CD4-positive, alpha-beta T cell treated with Interleukin-4 for 4 hours (primary cell): ENCODE results near the gene SNAI3.

Experiments used
- DNase-seq: peaks from one replicate; pipeline ENCODE4 v3.0.0-alpha.2; 2020

The SNAI3 gene

DNA sequence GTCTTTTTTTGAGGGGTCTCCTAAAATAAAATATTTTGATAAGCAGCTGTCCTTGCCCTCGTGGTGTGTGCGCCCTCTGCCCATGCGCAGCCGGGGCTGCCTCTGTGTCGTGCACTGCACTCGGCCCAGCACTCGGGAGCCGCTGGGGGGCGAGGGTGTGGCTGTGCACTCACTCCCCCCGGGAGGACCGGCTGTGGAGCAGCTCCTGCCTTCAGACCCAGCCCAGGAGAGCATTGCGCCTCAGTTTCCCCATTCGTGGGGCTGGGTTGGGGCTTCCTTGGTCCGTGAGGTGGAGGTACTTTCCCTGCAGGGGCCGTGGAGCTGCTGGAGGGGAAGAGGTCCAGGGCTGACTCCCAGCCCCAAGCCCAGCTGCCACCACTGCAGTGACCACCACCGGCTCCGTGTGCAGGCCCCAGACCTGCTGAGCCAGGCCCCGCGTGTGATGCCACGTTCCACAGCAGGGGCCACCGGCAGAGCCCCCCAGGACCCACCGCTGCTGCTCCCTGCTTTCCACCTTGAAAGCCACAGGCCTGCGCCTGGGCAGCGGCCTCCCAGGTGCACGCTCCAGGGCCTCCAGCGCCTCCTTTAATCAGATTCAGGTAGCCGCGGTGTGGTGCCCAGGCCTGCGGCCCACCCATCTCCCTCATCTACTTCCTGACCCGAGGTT, 54.3 kb downstream of the SNAI3 start:
- no peak for DNase-seq

DNA sequence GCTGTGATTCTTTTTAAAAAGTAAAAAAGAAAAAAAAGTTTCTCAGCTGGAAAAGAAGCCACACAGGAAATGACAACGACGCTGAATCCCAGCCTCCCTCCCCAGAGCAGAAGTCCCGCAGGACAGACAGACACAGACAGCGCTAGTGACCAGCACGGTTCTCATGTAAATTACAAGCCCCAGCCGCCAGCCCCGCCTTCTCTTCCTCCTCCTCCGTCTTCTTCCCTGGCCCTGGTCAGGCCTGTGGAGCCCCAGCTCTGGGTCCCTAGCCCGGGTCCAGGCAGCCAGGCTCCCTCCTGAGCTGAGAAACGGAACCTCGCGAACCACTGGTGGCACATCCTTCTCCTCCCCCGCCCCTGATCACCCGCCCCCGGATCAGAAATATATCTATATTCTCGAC, 54.9 kb downstream of the SNAI3 start:
- no peak for DNase-seq

DNA sequence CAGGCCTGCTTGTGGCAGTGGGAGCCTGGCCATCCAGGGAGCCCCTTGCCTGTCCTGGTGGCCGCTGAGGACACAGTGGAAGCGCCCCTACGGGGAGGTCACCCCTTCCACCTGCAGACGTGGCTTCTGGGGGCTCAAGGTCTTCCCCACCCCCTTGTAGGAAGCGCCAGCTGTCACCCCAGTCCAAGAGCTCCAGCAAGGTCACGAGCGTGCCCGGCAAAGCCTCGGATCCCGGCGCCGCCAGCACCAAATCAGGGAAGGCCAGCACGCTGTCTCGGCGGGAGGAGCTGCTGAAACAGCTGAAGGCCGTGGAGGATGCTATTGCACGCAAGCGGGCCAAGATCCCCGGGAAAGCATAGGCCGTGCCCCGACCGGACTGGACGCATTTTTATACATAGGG, 55.4 kb downstream of the SNAI3 start:
- no peak for DNase-seq

DNA sequence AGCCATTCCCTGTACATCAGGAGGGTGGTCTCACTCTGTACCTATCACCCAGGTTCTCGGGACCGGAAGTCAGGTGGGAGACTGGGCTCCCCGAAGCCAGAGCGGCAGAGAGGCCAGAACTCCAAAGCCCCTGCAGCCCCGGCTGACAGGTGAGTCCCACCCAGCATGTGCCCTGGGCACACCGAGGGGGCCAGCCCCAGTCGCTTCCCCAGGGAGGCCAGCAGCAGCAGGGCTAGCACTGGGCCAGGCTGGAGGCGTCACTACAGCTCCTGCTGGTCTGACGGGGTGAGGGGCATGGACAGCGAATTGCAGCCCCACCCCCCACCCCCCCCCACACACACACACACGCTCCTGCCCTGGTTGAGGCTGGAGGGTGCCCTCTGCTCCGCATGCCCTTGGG, 55.9 kb downstream of the SNAI3 start:
- DNase-seq = no peak

DNA sequence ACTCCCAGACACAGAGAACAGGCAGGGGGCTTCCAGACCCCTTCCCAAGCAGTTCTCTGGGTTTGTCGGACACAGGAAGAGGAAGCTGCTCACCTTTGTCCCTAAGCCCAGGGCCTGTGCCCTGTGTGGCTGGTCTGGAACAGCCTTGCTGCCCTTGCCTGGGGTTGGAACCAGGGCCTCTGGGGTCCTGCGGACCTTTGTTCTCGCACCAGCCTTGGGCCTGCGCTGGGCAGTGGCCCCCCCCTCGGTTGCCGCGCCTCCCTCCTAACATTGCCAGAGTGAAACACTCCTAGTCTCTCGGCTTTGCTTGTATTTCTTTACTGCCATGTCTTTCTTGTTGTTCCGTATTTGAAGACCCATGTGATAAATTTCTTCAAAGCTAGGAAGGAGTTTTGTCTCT, 56.5 kb downstream of the SNAI3 start:
- no peak for DNase-seq

DNA sequence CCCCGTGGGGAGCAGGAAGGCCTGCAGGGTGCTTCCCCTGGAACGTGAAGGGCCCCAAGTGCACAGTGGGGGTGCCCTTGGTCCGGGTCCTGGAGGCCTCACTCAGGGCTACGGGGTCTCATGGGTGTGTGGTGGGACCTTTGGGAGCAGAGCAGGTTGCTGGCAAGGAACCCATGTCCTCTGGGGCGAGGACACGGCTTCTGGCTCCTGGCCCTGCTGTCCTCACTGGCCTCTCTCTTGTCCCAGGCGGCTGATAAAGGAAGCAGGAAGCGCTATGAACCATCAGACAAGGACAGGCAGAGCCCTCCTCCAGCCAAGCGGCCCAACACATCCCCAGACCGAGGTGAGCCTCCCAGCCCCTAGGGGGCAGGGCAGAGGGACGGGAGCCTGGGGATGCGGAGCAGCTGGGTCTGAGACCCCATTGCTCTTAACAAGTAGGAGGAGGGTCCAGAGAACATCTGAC, 57.8 kb downstream of the SNAI3 start:
- no peak for DNase-seq
